HG02588 (cell line): ENCODE data around the gene ZNF440.
"Not testable (repeated sequence)": the region's sequence is repeated elsewhere in the genome, so short reads cannot be mapped to it uniquely, and the experiment has no call there.

ENCODE experiments used
- ATAC-seq: cut with Tn5 transposase; IDR thresholded peaks from one replicate; pipeline ENCODE4 v1.9.1; 2021; ENCODE audit warnings: mild to moderate bottlenecking, moderate library complexity; ENCODE audit not compliant: unreplicated experiment

Gene ZNF440

DNA sequence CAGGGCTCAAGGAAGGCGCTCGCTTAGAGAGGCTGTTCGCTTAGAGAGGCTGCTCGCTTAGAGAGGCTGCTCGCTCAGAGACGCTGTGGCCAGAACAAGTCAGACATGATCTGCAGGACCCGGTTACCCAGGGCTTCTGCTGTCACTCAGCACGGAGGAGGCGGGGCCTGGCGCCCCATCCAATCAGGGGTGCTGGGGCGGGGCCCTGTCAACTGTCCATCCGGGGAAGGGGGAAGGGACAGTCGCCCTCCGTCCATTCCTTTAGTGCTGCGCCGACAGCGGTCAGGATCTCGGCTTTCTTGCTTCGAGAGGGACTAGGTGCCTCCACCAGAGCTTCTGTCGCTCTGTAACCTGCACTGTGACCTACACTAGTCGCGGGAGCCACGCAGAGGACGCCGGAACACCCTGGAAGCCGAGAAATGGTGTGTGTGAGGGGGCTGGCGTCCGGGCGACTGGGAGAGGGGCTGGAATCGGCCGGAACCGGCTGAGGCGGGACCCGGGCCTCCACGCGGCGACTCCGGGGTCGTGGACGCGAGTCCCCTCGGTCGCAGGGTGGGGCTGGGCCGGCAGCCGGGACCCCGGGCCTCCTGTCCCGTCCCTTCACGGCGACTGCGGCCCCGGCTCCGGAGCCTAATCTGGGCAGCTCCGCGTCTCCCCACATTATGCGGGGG lies at the start of gene ZNF440:
Gene ZNF440 (plus strand): TSS at position 245 of the 671 bp plus-strand sequence. CDS start 175 bp downstream, at position 420.
- ATAC-seq: peak; percentile 98

DNA sequence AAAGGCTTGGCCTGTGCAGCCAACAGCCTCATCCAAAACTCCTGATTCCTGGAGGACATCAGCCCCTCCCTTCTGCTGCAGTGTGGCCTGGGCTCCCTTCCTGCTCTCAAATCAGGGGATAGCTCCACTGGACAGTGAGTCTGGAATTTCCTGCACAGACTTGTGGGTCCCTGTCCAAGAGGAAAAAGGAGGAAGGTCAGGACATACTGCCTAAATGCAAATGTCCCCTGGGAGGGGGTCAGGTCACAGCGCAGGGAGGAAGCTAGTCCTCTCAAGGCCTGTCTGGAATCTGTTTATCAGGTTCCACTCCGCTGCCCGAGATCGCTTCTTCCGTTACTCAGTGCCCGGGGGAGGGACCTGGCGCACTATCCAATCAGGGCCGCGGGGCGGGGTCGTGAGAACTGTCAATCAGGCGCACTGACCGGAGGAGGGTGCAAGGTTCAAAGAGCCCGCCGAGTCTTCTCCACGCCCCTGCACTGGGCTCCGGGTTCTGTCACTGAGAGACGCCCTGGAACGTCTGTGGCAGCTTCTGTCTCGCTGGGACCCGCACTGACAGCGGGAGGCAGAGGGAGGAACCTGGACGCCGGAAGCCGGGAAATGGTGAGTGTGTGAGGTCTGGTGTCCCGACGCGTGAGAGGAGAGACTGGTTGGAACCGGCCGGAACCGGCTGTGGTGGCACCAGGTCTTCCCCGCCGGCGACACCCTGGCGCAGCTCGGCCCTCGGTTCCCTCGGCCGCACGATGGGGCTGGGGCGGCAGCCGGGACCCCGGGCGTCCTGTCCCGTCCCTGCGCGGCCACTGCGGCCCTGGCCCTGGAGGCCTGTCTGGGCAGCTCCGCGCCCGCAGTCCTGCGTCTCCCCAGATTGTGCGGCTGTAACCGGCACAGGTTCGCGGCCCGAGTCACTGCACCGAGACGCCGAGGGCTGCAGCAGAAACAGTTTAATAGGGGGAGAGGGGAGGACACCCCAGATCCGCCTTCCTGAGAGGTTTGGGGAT lies 47.2 kb upstream of the ZNF440 start, which contains the start of gene ZNF441:
Gene ZNF441 (plus strand): TSS at position 404 of the 995 bp plus-strand sequence. CDS start 194 bp downstream, at position 598.
- peak; percentile 91 for ATAC-seq

DNA sequence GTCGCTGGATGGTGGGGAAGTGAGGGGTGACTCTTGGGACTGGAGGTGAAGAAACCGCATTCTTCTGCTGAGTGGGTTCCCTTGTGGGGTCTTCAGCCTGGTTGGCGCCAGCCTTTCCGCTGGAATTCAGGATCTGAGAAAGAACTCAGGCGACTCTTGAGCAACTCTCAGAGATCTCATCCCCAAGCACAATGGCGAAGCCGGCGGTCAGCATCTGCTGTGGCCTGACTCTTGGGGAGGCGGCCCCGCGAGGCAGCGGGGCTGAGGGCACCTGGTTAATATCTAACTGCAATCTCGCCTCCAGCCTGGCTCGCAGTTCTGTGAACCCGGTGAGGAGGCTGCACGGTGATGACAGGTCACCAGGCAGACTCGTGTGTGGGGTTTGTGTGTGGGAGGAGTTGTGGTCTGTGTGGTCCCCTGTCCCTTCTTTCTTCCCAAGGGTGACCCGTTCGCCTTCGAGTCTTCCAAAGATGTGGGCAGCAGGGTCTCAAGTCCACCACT lies 46.4 kb upstream of the ZNF440 start:
- ATAC-seq: no peak

DNA sequence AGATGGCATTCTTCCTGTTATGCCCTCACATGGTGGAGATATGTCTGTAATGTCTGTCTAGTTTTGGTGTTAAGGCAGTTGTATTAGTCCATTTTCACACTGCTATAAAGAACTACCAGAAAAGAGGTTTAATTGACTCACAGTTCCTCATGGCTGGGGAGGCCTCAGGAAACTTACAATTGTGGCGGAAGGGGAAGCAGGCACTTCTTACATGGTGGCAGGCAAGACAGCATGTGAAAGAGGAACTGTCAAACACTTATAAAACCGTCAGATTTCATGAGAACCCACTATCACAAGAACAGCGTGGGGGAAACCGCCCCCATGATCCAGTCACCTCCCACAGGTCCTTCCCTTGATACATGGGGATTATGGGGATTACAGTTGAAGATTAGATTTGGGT lies 44.1 kb upstream of the ZNF440 start:
- no peak for ATAC-seq

DNA sequence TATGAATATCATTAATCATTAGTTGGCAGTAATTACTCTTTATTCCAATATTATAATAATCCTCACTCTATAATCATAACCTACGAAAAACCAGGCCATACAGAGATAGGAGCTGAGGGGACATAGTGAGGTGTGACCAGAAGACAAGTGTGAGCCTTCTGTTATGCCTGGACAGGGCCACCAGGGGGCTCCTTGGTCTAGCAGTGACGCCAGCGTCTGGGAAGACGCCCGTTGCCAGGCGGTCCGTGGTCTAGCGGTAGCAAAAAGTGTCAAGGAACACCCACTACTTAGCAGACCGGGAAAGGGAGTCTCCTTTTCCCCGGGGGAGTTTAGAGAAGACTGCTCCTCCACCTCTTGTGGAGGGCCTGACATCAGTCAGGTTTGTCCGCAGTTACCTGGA lies 42.6 kb upstream of the ZNF440 start:
- ATAC-seq: not testable (repeated sequence)

DNA sequence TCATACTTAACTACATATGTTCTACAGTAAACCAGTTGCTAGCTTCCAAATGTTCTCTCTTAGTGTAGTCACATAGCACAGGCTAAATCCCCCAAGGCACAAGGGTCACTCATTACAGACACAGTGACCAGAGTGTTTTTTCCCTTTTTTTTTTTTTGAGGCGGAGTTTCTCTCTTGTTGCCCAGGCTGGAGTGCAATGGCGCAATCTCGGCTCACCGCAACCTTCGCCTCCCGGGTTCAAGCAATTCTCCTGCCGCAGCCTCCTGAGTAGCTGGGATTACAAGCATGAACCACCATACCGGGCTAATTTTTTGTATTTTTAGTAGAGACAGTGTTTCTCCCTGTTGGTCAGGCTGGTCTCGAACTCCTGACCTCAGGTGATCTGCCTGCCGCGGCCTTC lies 37.4 kb upstream of the ZNF440 start:
- not testable (repeated sequence) for ATAC-seq

DNA sequence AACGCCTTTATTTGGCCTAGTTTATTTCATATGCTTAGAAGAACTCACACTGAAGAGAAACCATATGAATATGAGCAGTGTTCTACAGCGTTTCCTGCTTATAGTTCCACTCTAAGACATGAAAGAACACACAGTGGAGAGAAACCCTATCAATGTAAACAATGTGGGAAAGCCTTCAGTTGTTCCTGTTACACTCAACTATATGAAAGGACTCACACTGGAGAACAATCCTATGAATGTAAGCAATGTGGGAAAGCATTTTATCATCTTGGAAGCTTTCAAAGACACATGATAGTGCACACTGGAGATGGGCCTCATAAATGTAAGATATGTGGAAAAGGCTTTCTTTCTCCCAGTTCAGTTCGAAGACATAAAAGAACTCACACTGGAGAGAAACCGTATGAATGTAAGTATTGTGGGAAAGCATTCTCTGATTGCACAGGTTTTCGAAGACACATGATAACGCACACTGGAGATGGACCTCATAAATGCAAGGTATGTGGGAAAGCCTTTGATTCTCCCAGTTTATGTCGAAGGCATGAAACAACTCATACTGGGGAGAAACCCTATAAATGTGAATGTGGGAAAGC lies 33.5 kb upstream of the ZNF440 start:
- no peak for ATAC-seq

DNA sequence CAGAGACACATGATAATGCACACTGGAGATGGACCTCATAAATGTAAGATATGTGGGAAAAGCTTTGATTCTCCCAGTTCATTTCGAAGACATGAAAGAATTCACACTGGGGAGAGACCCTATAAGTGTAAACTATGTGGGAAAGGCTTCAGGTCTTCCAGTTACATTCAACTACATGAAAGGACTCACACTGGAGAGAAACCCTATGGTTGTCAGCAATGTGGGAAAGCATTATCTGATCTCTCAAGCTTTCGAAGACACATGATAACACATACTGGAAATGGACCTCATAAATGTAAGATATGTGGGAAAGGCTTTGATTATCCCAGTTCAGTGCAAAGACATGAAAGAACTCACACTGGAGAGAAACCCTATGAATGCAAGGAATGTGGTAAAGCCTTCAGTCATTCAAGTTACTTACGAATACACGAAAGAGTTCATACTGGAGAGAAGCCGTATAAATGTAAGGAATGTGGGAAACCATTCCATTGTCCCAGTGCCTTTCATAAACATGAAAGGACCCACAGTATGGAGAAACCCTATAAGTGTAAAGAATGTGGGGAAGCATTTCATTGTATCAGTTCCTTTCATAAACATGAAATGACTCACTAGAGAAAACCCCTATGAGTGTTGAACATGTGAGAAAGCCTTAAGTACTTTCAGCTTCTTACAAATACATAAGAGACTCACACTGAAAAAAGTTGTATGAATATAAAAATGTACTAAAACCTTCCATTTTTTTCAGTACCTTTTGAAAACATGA lies 32.6 kb upstream of the ZNF440 start:
- ATAC-seq: no peak

DNA sequence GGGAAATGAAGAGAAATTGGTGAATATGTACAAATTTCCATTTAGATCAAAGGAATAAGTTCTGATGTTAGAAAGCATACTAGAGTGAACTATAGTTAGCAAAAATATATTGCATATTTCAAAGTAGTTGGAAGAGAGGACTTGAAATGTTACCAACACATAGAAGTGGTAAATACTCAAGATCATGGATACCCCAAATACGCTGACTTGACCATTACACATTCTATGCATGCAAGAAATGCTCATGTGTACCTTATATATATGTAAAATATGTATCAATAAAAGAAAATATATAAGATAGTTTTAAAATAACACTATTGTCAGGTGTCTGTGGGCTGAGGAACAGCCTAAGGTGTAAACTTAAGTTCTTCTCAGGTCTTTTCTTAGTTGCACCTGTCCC lies 30.3 kb upstream of the ZNF440 start:
- ATAC-seq: no peak

DNA sequence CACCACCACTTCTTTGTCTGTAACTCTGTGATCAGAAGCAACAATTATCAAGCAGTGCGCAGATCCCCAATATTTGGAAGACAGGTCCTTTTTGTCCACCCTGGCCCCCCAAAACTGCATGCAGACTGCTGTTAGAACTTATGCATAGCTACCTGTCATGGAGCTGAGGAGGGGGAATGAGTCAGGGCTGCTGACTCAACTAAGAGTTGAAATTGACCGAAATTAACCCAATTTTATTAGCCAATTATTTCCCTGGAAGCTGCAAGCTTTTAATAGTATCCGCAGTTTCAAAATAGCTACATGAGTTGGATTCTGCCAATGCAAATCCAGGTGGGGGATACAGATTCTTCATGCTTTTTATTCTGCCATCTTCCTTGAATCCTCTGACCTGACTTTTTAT lies 29.7 kb upstream of the ZNF440 start:
- no peak for ATAC-seq

DNA sequence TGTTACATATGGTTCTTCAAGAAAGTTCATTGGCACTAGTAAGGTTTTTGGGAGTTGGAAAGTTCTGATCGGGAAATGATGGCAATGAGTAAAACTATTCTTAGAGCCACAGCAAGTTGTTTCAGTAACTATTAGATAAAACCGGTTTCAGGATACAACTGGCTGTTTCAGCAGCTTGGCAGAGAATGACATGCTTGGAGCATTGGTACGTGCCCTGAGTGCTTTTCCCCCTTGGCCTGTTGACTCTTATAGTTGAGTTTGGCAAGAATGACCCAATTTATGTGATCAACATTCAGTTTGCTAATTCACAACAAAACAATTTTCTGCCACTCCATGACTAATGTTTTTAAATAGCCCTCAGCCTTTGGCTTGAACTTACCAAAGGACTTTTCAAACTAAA lies 26.5 kb upstream of the ZNF440 start:
- ATAC-seq: no peak

DNA sequence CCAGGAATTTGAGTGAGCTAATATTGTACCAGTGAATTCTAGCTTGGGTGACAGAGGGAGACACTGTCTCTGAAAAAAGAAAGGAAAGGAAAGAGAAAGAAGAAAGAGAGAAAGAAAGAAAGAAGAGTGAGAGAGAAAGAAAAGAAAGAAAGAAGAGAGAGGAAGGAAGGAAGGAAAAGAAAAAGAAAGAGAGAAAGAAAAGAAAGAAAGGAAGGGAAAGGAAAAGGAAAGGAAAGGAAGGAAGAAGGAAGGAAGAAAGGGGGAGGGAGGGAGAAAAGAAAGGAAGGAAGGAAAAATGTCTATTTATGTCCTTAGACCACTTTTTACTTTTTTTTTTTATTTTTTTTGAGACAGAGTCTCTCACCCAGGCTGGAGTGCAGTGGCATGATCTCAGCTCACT lies 21.1 kb upstream of the ZNF440 start:
- no peak for ATAC-seq

DNA sequence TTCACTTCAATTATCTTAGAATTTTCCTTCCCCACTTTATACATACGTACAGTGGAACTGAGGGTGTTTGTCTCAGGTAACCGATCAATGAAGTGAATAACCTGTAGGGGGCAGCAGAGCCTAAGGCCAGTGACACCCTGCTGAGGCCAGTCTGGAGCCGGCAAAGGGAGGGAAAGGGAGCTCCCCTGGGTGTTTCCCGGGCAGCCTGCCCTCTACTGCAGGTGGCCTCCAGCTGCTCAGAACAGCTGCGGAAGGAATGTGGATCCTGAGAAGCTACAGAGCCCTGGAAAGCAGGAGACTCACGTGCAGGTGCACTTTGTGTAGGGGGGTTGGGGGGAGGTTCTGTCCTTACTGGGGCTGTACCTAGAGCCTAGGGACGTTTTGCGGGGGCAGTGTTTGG lies 16.6 kb upstream of the ZNF440 start:
- ATAC-seq: peak; percentile 49

DNA sequence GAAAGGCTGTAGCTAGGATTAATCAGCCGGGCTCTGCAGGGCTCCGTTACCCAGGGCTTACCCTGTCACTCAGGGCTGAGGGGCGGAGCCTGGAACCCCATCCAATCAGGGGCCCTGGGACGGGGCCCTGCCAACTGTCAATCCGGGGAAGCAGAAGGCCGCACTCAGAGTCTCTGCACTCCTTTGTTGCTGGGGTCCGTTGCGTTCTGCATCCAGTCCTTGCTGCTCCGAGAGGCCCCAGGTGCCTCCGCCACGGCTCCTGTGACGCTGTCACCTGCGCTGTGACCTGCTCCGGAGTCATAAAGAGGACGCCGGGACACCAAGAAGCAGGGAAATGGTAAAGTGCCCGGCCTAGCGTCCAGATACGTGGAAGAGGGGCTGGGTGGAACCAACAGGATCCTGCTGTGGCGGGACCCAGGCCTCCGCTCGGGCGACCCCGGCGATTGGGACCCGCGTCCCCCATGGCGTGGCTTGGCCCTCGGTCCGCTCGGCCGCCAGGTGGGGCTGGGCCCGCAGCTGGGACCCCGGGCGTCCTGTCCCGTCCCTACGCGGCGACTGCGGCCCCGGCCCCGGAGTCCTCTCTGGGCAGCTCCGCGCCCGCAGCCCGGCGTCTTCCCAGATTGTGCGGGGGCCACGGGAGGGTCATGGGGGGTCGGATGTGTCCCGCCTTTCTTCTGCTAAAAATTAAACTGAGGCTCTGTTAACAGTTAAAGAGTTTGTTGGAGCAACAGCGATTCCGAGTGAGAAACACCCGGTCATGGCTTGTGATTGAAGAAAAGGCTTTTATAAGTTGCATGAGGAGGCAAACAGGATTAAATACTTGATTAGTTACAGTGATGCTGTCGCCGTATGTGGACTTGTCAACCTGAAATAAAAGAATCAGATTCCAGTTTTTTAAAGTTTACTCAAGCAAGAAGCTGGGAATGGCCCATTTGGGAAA lies 15.4 kb upstream of the ZNF440 start, which contains the start of gene ZNF491:
Gene ZNF491 (plus strand): TSS at position 133 of the 940 bp plus-strand sequence. CDS start 7,431 bp downstream, outside the sequence.
- peak; percentile 87 for ATAC-seq

DNA sequence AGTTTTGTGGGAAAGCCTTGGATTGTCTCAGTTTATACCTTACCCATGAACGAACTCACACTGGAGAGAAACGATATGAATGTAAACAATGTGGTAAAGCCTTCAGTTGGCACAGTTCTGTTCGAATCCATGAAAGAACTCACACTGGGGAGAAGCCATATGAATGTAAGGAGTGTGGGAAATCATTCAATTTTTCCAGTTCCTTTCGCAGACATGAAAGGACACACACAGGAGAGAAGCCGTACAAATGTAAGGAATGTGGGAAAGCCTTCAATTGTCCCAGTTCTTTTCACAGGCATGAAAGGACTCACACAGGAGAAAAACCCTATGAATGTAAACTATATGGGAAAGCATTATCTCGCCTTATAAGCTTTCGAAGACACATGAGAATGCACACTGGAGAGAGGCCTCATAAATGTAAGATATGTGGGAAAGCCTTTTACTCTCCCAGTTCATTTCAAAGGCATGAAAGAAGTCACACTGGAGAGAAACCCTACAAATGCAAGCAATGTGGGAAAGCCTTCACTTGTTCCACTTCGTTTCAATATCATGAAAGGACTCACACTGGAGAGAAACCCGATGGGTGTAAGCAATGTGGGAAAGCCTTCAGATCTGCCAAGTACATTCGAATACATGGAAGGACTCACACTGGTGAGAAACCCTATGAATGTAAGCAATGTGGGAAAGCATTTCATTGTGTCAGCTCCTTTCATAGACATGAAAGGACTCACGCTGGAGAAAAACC lies 7.5 kb upstream of the ZNF440 start:
- no peak for ATAC-seq

DNA sequence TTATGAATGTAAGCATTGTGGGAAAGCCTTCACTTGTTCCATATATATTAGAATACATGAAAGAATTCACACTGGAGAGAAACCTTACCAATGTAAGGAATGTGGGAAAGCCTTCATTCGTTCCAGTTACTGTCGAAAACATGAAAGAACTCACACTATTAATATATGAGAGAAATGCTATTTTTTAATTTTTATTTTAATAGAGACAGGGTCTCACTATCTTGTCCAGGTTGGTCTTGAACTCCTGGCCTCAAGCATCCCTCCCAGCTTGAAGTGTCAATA lies 7.0 kb upstream of the ZNF440 start:
- no peak for ATAC-seq

DNA sequence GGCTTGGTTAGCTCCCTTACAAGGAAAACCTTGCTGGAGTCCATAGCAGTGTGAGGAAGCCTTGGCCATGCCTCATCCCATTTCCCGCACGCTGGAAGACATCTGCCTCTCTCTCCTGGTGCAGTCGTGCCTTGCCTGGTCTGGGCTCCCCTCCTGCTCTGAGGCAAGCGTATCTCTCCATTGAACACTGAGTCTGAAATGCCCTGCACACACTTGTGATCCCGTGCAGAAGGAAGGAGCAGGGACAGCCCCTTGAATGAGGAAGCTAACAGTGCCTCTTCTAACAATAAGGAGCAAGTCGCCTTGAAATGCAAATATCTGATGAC lies 407 bp upstream of the ZNF440 start:
- no peak for ATAC-seq

DNA sequence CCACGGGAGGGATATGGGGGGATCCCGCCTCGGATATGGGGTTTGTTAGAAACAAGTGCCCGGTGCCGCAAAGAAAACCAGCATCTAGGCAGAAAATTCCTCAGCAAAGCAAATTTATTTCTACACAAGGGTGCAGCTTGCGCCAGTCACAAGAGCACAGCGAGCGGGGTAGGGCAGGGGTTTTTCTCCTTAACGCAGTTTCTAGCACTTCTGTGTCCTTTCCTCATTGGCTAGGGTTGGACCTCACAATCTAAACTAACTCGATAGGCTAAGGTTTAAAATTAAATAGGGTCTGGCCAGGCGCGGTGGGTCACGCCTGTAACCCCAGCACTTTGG lies 595 bp downstream of the ZNF440 start:
- ATAC-seq: no peak

DNA sequence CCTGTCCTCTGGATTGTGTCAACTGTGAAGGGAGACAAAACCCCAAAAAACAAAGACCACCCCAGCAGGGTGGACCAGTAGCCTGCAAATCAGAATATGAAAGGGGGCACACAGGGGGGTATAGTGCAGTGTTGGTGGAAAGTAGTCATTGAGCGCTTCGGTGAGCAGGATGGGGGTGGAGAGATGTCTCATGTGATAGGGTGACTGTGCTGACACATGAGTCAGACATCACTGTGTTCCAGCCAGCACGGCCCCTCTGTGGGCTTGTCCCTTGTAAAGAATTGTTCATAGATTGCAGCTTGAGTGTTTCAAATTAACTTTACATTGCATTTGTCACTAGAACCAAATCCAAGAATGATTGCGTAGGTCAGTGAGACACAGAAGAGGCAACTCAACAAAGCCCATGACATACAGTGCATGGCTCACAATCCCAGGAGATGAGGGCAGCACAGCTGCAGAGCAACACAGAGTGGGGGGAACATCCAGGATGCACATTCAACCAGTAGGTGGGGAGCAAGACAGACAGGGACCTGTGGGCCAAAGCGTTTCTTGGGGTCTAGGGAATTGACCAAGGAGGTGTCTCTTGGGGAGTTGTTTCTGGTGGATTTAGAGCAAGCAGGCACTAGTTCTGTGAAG lies 7.5 kb downstream of the ZNF440 start:
- ATAC-seq: no peak
